GM21619 (cell line): ENCODE results near the gene GASK1A.
"Not testable (repeated sequence)": the region's sequence is repeated elsewhere in the genome, so short reads cannot be mapped to it uniquely, and the experiment has no call there.

Source experiments
- ATAC-seq: cut with Tn5 transposase; IDR thresholded peaks from one replicate; pipeline ENCODE4 v1.9.1; 2021; ENCODE audit not compliant: unreplicated experiment

GASK1A gene

GRCh38 chr3:42979044-42979972 is at the start of gene GASK1A:
TSS of gene GASK1A (plus strand) at chr3:42979311. CDS start at chr3:42979643, 332 bp downstream.
- no peak for ATAC-seq

DNA sequence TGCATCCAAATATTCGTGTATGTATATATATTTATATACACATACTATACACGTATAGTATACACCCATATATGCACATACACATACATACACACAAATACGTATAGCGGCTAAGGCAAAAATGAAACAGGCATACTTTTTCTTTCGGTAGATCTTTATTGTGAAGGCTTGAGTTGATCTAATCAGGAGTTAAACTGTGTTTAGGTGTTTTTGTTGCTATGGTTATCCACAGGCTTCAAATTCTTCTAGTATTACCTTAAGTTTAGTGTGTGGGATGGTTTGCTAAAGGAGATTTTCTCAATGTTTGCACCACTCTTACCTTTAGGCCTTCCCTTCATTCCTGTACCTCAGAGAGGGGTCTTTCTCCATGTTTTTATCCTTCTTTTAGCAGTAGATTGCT is 45.0 kb upstream of the GASK1A start:
- no peak for ATAC-seq

DNA sequence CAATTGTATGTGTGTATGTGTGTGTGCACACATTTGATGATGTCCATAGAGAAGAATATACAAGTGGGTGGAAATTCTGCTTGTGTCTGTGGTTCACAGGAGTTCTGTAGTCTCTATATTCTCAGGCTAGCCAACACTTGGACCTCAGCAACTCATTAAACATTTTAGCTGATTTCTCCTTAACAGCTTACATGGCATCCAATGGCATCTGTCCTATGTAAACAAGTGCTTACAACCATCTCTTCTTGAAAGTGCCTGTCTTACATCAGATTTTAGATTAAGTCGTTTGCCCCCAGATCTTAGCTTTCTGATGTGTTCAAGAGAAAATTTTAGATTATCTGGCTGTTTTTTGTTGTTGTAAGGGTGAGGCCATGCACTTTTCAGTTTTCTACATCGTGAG is 44.2 kb upstream of the GASK1A start:
- no peak for ATAC-seq

GRCh38 chr3:42935472-42935871 is 43.6 kb upstream of the GASK1A start:
- ATAC-seq: no peak

- no peak for ATAC-seq
These were observed 42.7 kb upstream of the GASK1A start for GRCh38 chr3:42936157-42936981.

GRCh38 chr3:42937334-42937733 is 41.8 kb upstream of the GASK1A start:
- no peak for ATAC-seq

- no peak for ATAC-seq
These were observed 36.4 kb upstream of the GASK1A start for GRCh38 chr3:42942693-42943092.

DNA sequence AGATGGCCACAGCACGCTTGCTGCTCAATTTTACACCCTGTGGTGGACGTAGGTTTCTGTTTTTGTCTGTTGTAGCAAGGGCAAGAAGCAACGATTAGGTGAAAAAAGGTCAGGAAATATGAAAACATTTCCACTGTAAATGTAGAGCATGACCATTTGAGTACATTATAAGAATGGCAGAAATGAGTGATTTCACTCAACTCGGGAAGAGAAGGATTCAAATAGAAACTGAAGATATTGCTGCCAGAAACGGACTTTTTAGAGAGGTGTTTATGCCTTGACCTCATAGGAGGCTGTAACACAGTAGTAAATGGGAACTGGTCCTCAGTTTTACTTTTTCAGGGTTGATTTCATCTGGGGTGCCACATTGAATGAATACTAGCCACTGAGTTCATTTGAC is 33.1 kb upstream of the GASK1A start:
- ATAC-seq: no peak

- ATAC-seq: no peak
These were observed 21.5 kb upstream of the GASK1A start for GRCh38 chr3:42957573-42957972.

DNA sequence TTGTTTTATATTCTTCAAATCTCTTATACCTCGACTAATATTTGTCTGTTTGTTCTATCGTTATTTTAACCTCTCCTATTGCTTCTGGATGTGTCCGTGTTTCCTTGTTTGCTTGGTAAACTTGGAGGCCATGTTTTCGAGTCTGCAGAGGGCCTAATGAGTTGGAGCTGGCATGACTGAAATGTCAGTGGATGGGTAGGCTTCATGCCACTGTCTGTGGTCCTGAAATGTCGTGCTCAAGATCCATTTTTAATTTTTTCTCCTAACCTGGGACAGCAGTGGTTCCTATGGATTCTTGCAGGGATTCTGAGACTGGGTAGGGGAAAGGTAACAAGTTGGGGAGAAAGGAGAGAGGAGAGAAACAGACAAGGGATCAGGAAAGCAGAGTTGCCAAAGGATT is 18.8 kb upstream of the GASK1A start:
- no peak for ATAC-seq

DNA sequence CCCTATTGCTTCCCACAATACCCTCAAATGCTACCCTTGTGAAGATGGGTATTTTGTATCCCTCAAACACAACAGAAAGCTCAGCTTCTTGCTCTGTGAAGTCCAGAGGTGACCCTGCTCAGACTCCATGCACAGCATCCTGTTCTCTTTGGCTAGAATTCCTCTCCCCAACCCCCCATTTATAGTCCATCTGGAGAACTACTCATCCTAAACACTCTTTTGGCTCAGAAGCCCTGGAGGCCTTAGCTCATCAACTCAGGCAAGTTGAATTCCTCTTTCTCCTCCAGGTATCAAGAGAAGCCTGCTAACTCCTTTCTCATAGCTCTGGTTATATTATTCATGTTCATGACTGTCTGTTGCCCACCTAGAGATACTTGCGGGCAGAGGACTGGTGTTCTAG is 18.3 kb upstream of the GASK1A start:
- no peak for ATAC-seq

DNA sequence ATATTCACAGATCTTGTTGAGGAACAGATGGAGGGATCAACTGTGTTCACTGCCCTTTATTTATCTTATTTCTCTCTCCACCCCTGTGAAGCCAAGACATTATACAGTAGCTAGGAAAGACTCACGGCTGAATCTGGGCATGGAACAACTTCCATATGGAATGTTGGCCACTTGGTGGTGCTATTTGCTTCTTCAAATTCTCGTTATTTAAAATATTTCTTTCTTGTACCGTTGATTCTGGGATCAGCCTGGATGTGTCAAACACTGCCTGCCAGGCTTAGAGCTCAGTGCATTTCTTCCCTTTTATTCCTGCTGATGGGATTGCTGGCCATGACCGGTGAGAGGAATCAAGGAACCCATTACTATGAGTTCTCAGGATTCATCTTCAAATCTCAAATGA is 17.5 kb upstream of the GASK1A start:
- ATAC-seq: no peak

DNA sequence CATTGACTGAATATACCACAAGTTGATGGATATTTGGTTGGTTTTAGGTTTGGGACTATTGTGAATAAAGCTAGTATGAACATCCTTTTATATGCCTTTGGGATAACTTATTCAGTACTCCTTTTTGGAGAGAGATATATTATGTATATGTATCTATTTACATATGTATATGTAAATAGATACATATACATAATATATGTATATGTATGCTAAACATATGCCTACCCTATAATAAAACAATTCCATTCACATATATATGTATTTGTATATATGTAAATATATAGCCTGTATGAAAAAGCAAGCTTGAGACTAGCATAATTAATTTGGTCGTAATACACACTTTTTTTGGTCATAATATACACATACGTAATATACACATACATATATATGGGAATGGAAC is 15.8 kb upstream of the GASK1A start:
- no peak for ATAC-seq

GRCh38 chr3:42964266-42964665 is 14.8 kb upstream of the GASK1A start:
- ATAC-seq: no peak

GRCh38 chr3:42970557-42970956 is 8.6 kb upstream of the GASK1A start:
- no peak for ATAC-seq

- no peak for ATAC-seq
These were observed 7.9 kb upstream of the GASK1A start for GRCh38 chr3:42970976-42971772.

DNA sequence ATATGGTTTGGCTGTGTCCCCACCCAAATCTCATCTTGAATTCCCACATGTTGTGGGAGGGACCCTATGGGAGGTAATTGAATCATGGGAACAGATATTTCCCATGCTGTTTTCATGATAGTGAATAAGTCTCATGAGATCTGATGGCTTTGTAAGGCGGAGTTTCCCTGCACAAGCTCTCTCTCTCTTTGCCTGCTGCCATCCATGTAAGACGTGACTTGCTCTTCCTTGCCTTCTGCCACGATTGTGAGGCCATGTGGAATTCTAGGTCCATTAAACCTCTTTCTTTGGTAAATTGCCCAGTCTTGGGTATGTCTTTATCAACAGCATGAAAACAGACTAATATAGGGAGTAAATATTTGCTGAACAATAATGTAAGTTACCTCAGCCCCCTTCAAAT is 4.2 kb upstream of the GASK1A start:
- ATAC-seq: not testable (repeated sequence)

DNA sequence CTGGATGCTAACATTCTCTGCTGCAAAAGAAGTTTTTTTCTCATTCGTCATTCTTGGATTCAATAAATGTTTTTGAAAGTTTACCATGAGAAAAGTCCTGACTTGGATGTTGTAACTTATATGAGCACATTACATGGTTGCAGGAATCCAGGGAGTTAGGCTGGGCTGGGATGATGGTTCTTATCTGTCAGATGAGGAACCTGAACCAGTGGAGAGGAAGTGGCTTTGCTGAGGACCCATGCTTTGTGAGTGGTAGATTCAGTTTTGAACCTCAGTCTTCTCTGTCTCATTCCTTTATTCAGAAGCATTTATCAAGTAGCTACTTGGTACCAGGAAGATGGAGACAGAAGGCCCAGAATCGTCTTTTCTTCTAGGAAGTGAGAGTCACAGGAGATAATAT is 3.7 kb upstream of the GASK1A start:
- no peak for ATAC-seq

GRCh38 chr3:42975955-42976354 is 3.2 kb upstream of the GASK1A start:
- ATAC-seq: no peak

DNA sequence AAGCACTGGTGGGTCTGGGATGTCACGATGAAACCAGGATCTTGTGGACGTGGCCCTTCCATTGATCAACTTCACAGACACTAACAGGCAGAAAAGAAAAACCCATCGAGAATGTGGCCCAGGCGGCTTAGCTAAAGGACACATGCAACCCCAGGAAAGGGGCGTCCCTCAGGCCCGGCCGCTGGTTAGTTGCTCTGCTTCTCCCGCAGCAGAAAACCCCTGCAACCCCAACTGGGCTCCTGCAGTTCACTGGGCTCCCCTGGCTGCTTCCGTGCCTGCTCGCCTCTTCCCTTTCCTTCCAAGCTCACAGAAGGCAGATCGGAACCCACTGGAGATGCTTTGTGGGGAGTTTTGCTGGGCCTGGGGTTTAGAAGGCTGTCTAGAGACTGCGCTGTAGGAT is 1.1 kb downstream of the GASK1A start:
- no peak for ATAC-seq

- no peak for ATAC-seq
These were observed 1.8 kb downstream of the GASK1A start for GRCh38 chr3:42980909-42981308.
